HepG2 (cell line): ENCODE results near the gene HOXC12.

Experiments used
- BCL6 ChIP-seq: IDR thresholded peaks from 2 replicates; pipeline ENCODE4 v1.6.1; 2016; ENCODE audit warnings: missing genetic modification reagents, missing compliant biosample characterization
- FOXP4 ChIP-seq: sonication (generic); formaldehyde crosslinking; IDR thresholded peaks from 2 replicates; pipeline ENCODE4 v1.4.0; 2020; ENCODE audit warnings: missing genetic modification reagents
- HDAC2 ChIP-seq: sonication (generic); formaldehyde crosslinking; IDR thresholded peaks from 2 replicates; pipeline ENCODE4 v1.4.0; 2020; ENCODE audit warnings: missing genetic modification reagents
- HIVEP1 ChIP-seq: sonication (generic); formaldehyde crosslinking; IDR thresholded peaks from 2 replicates; pipeline ENCODE4 v1.4.0; 2020; ENCODE audit warnings: mild to moderate bottlenecking, missing genetic modification reagents
- PAWR ChIP-seq: sonication (generic); formaldehyde crosslinking; IDR thresholded peaks from 2 replicates; pipeline ENCODE4 v1.4.0; 2020; ENCODE audit warnings: missing genetic modification reagents, mild to moderate bottlenecking, borderline replicate concordance
- POLR2A ChIP-seq, 2 experiments: IDR thresholded peaks; 2 replicates each; pipeline ENCODE4 v1.6.1; 2011; ENCODE audit warnings: low read depth in 2 of 2, low read length in 2 of 2, mild to moderate bottlenecking in 1 of 2, moderate library complexity in 1 of 2; ENCODE audit not compliant: insufficient read depth in 1 of 2
- RERE ChIP-seq: IDR thresholded peaks from 2 replicates; pipeline ENCODE4 v1.6.1; 2016; ENCODE audit warnings: low read depth, missing genetic modification reagents, missing compliant biosample characterization
- ZBTB7A ChIP-seq: sonication (generic); formaldehyde crosslinking; IDR thresholded peaks from 2 replicates; pipeline ENCODE4 v1.8.0; 2022; ENCODE audit warnings: mild to moderate bottlenecking, missing genetic modification reagents
- ZKSCAN8 ChIP-seq: IDR thresholded peaks from 2 replicates; pipeline ENCODE4 v1.6.1; 2016; ENCODE audit warnings: borderline replicate concordance, missing genetic modification reagents, missing compliant biosample characterization
- ZNF510 ChIP-seq: sonication (generic); formaldehyde crosslinking; IDR thresholded peaks from 2 replicates; pipeline ENCODE4 v1.4.0; 2020; ENCODE audit warnings: low read depth, mild to moderate bottlenecking, missing genetic modification reagents
- ZNF713 ChIP-seq: sonication (generic); formaldehyde crosslinking; IDR thresholded peaks from 2 replicates; pipeline ENCODE4 v1.4.0; 2020; ENCODE audit warnings: mild to moderate bottlenecking, missing genetic modification reagents
- ZSCAN30 ChIP-seq: sonication (generic); formaldehyde crosslinking; IDR thresholded peaks from 2 replicates; pipeline ENCODE4 v1.5.0; 2020; ENCODE audit warnings: mild to moderate bottlenecking, missing genetic modification reagents
- TF ChIP-seq, protein P1 (sequence below): sonication (generic); formaldehyde crosslinking; IDR thresholded peaks from 2 replicates; pipeline ENCODE4 v1.8.0; 2022; ENCODE audit warnings: mild to moderate bottlenecking, missing genetic modification reagents

- no peak for TF ChIP-seq ZBTB7A
- no peak for TF ChIP-seq ZKSCAN8 (CRISPR knock-in tag)
- no peak for TF ChIP-seq ZNF510 (CRISPR knock-in tag)
- TF ChIP-seq, protein P1, sequence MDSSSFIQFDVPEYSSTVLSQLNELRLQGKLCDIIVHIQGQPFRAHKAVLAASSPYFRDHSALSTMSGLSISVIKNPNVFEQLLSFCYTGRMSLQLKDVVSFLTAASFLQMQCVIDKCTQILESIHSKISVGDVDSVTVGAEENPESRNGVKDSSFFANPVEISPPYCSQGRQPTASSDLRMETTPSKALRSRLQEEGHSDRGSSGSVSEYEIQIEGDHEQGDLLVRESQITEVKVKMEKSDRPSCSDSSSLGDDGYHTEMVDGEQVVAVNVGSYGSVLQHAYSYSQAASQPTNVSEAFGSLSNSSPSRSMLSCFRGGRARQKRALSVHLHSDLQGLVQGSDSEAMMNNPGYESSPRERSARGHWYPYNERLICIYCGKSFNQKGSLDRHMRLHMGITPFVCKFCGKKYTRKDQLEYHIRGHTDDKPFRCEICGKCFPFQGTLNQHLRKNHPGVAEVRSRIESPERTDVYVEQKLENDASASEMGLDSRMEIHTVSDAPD (CRISPR knock-in tag) = no peak
- TF ChIP-seq PAWR = no peak
- TF ChIP-seq POLR2A (IDR thresholded peaks at IDR 0.05; ENCODE audit: insufficient read depth in 1 of 2, low read depth in 2 of 2, low read length in 2 of 2) = no peak
- TF ChIP-seq HDAC2 (CRISPR knock-in tag) = no peak
- TF ChIP-seq HIVEP1 = no peak
- peak; percentile 74 for TF ChIP-seq BCL6
- no peak for TF ChIP-seq FOXP4
- TF ChIP-seq ZNF713 = no peak
- TF ChIP-seq ZSCAN30 (CRISPR knock-in tag) = no peak
- no peak for TF ChIP-seq RERE
These were observed 3.7 kb upstream of the HOXC12 start for GRCh38 chr12:53950789-53951576.
